LHCN-M2 (cell line): ENCODE results near the gene SLC15A1. TPM values are rescaled to one million over a fixed set of nuclear protein-coding genes. Genes with fewer than 3 reads are reported as not detected.

Source experiments
- DNase-seq: peaks from one replicate; pipeline ENCODE4 v3.0.0-alpha.2; 2012; ENCODE audit warnings: low read depth
- total RNA-seq: library from RNA; depleted of rRNA; stranded (reverse); fragments of >200 nt; gene quantifications from 2 replicates; pipeline ENCODE4 v1.2.3, GENCODE V29; 2014

Gene SLC15A1
- total RNA-seq, 1 experiment from 2014 or later = not detected

- no peak for DNase-seq
Observed at GRCh38 chr13:98706446-98707110, 45.9 kb downstream of the SLC15A1 start.

GRCh38 chr13:98697791-98698190 lies 54.7 kb downstream of the SLC15A1 start:
- no peak for DNase-seq

GRCh38 chr13:98693756-98694155 lies 58.7 kb downstream of the SLC15A1 start:
- no peak for DNase-seq

- no peak for DNase-seq
Observed at GRCh38 chr13:98691360-98691759, 61.1 kb downstream of the SLC15A1 start.

GRCh38 chr13:98690348-98691022 lies 62.0 kb downstream of the SLC15A1 start:
- no peak for DNase-seq

- DNase-seq = no peak
Observed at GRCh38 chr13:98689347-98689968, 63.0 kb downstream of the SLC15A1 start.

GRCh38 chr13:98688373-98688772 lies 64.1 kb downstream of the SLC15A1 start:
- DNase-seq = no peak

GRCh38 chr13:98687319-98687718 lies 65.2 kb downstream of the SLC15A1 start:
- no peak for DNase-seq

GRCh38 chr13:98686270-98686669 lies 66.2 kb downstream of the SLC15A1 start:
- no peak for DNase-seq

GRCh38 chr13:98685146-98685545 lies 67.3 kb downstream of the SLC15A1 start:
- no peak for DNase-seq

- no peak for DNase-seq
Observed at GRCh38 chr13:98681049-98681448, 71.4 kb downstream of the SLC15A1 start.

- DNase-seq = no peak
Observed at GRCh38 chr13:98678741-98679140, 73.7 kb downstream of the SLC15A1 start.

- DNase-seq = no peak
Observed at GRCh38 chr13:98677398-98677797, 75.1 kb downstream of the SLC15A1 start.

GRCh38 chr13:98676239-98676638 lies 76.2 kb downstream of the SLC15A1 start:
- DNase-seq = no peak

GRCh38 chr13:98675837-98676236 lies 76.6 kb downstream of the SLC15A1 start:
- no peak for DNase-seq

GRCh38 chr13:98675066-98675465 lies 77.4 kb downstream of the SLC15A1 start:
- no peak for DNase-seq

- DNase-seq = peak; percentile 58
Observed at GRCh38 chr13:98672947-98673613, 79.4 kb downstream of the SLC15A1 start.

GRCh38 chr13:98668155-98668554 lies 84.3 kb downstream of the SLC15A1 start:
- DNase-seq = no peak

GRCh38 chr13:98665638-98665995 lies 86.9 kb downstream of the SLC15A1 start:
- no peak for DNase-seq

- no peak for DNase-seq
Observed at GRCh38 chr13:98664924-98665637, 87.4 kb downstream of the SLC15A1 start.

- DNase-seq = no peak
Observed at GRCh38 chr13:98664510-98664909, 88.0 kb downstream of the SLC15A1 start.

- DNase-seq = peak; percentile 81
Observed at GRCh38 chr13:98664047-98664446, 88.4 kb downstream of the SLC15A1 start.
